Neuron (in vitro differentiated cells): Measurements from ENCODE around the gene DDB1.

Experiments used
- H2AFZ ChIP-seq: one replicate; pipeline ENCODE4 v1.6.1; 2013; ENCODE audit warnings: low read depth, mild to moderate bottlenecking, inconsistent platforms, low read length, moderate library complexity
- H3K27me3 ChIP-seq: one replicate; pipeline ENCODE4 v1.6.1; 2013; ENCODE audit warnings: low read length; ENCODE audit not compliant: insufficient read depth
- H3K36me3 ChIP-seq: one replicate; pipeline ENCODE4 v1.6.1; 2013; ENCODE audit warnings: low read length; ENCODE audit not compliant: insufficient read depth
- H3K4me1 ChIP-seq: one replicate; pipeline ENCODE4 v1.6.1; 2013; ENCODE audit warnings: low read length; ENCODE audit not compliant: insufficient read depth
- H3K4me3 ChIP-seq: 2 replicates; pipeline ENCODE4 v1.5.1; 2013; ENCODE audit warnings: mild to moderate bottlenecking, low read length, moderate library complexity
- H3K9me3 ChIP-seq: one replicate; pipeline ENCODE4 v1.6.1; 2013; ENCODE audit warnings: low read length

The DDB1 gene

GRCh38 chr11:61332797-61333549, at the start of gene DDB1, which contains the start of gene TKFC:
TSS of gene DDB1 (minus strand) at chr11:61333105. CDS start at chr11:61332968, 137 bp downstream.
TSS of gene TKFC (plus strand) at chr11:61333228. CDS start at chr11:61334729, 1,501 bp downstream.
- H3K9me3 ChIP-seq: no peaks in the 10 kb centered on the region
- H3K27me3 ChIP-seq: no peaks in the 10 kb centered on the region
- H2AFZ ChIP-seq: peak within 1 kb of the TSS; percentile 70
- H3K4me3 ChIP-seq: peak within 1 kb of the TSS; percentile 89
- H3K36me3 ChIP-seq: peaks cover 19% of the 10 kb centered on the region
- H3K4me1 ChIP-seq: peaks cover 35% of the 10 kb centered on the region

GRCh38 chr11:61380884-61381283, 48.0 kb upstream of the DDB1 start:
- Histone ChIP-seq H2AFZ (no peak overlapping the region), H3K27me3 (no peaks in the 10 kb centered on the region), H3K4me3 (no peak overlapping the region), H3K9me3 (no peaks in the 10 kb centered on the region), H3K4me1 (no peaks in the 10 kb centered on the region), H3K36me3 (peaks cover 10% of the 10 kb centered on the region)

- H3K36me3 ChIP-seq: peaks cover 25% of the 10 kb centered on the region
- no peaks in the 10 kb centered on the region for H3K4me1 ChIP-seq
- H3K4me3 ChIP-seq: no peak overlapping the region
- H3K9me3 ChIP-seq: no peaks in the 10 kb centered on the region
- H3K27me3 ChIP-seq: no peaks in the 10 kb centered on the region
- H2AFZ ChIP-seq: no peak overlapping the region
Observed at GRCh38 chr11:61378713-61379313, 45.9 kb upstream of the DDB1 start.

GRCh38 chr11:61377461-61378160, 44.7 kb upstream of the DDB1 start:
- Histone ChIP-seq H3K27me3 (no peaks in the 10 kb centered on the region), H3K9me3 (peaks cover 4% of the 10 kb centered on the region), H3K36me3 (peaks cover 28% of the 10 kb centered on the region), H3K4me3 (no peak overlapping the region), H3K4me1 (no peaks in the 10 kb centered on the region), H2AFZ (no peak overlapping the region)

- no peak overlapping the region for H3K4me3 ChIP-seq
Observed at GRCh38 chr11:61375761-61376108, 42.8 kb upstream of the DDB1 start.

GRCh38 chr11:61372659-61373420, 39.9 kb upstream of the DDB1 start:
- H3K36me3 ChIP-seq: peaks cover 65% of the 10 kb centered on the region

More at GRCh38 chr11:61375761-61376108, 42.8 kb upstream of the DDB1 start:
- no peaks in the 10 kb centered on the region for H3K4me1 ChIP-seq
- no peak overlapping the region for H2AFZ ChIP-seq
- H3K36me3 ChIP-seq: peaks cover 37% of the 10 kb centered on the region
- peaks cover 12% of the 10 kb centered on the region for H3K9me3 ChIP-seq
- no peaks in the 10 kb centered on the region for H3K27me3 ChIP-seq

GRCh38 chr11:61370349-61371005, 37.6 kb upstream of the DDB1 start:
- Histone ChIP-seq H3K36me3 (peaks cover 75% of the 10 kb centered on the region), H3K27me3 (no peaks in the 10 kb centered on the region), H3K4me1 (no peaks in the 10 kb centered on the region), H2AFZ (no peak overlapping the region), H3K9me3 (peaks cover 12% of the 10 kb centered on the region), H3K4me3 (no peak overlapping the region)

More at GRCh38 chr11:61372659-61373420, 39.9 kb upstream of the DDB1 start:
- H3K9me3 ChIP-seq: peaks cover 12% of the 10 kb centered on the region
- no peaks in the 10 kb centered on the region for H3K27me3 ChIP-seq
- H3K4me3 ChIP-seq: no peak overlapping the region
- H3K4me1 ChIP-seq: no peaks in the 10 kb centered on the region
- H2AFZ ChIP-seq: no peak overlapping the region

GRCh38 chr11:61369372-61370348, 36.8 kb upstream of the DDB1 start:
- H2AFZ ChIP-seq: no peak overlapping the region
- no peaks in the 10 kb centered on the region for H3K4me1 ChIP-seq
- peaks cover 72% of the 10 kb centered on the region for H3K36me3 ChIP-seq
- H3K4me3 ChIP-seq: no peak overlapping the region
- H3K9me3 ChIP-seq: peaks cover 12% of the 10 kb centered on the region
- H3K27me3 ChIP-seq: no peaks in the 10 kb centered on the region

GRCh38 chr11:61368646-61369045, 35.7 kb upstream of the DDB1 start:
- peaks cover 77% of the 10 kb centered on the region for H3K36me3 ChIP-seq
- H3K4me1 ChIP-seq: no peaks in the 10 kb centered on the region
- peaks cover 12% of the 10 kb centered on the region for H3K9me3 ChIP-seq
- H2AFZ ChIP-seq: no peak overlapping the region
- H3K4me3 ChIP-seq: no peak overlapping the region
- no peaks in the 10 kb centered on the region for H3K27me3 ChIP-seq

GRCh38 chr11:61367406-61367805, 34.5 kb upstream of the DDB1 start:
- Histone ChIP-seq H3K36me3 (peaks cover 75% of the 10 kb centered on the region), H3K4me3 (no peak overlapping the region), H2AFZ (no peak overlapping the region), H3K27me3 (no peaks in the 10 kb centered on the region), H3K9me3 (peaks cover 6% of the 10 kb centered on the region), H3K4me1 (peaks cover 6% of the 10 kb centered on the region)

- peaks cover 51% of the 10 kb centered on the region for H3K36me3 ChIP-seq
- H3K9me3 ChIP-seq: no peaks in the 10 kb centered on the region
- H2AFZ ChIP-seq: no peak overlapping the region
- no peaks in the 10 kb centered on the region for H3K27me3 ChIP-seq
- peak overlapping the region; percentile 87 for H3K4me3 ChIP-seq
- H3K4me1 ChIP-seq: peaks cover 11% of the 10 kb centered on the region
Observed at GRCh38 chr11:61364012-61364675, 31.2 kb upstream of the DDB1 start.
